ENCODE results near the gene DFFB. TPM values are rescaled to one million over a fixed set of nuclear protein-coding genes. Genes with fewer than 3 reads are reported as not detected.

DFFB gene
- total and polyA plus RNA-seq, 10 donors = 6.3 to 13.8 (median 10.3) TPM

DNA sequence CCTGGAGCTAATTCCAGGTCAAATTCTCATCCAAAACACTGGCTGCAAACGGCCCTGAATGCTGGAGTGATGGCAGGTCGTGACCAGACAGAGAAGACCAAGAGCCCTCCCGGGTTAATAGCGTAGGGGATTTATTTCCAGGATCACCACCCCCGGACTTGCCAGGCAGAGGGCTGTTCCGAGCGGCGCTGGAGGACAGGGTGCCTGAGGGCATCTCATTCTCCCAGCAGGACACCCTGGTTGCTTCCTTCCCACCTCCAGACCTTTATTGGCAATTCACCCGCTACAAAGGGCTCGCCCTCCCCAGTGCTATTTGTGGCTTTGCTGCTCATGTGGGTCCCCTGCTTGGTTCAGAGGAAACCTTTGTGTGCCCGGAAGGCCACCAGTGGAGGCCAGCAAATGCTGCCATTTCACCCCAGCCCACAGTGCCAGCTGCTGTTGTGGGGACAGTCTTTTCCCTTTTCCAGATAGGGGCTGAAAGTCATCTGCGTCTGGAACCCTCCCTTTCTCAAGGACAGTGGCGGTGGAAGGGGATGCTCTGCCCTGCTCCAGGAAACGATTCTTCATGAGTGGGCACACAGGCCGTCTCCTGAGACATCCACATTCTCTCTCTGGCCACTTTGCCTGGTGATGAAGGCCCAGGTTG, 61.8 kb downstream of the DFFB start:
- H3K4me3 ChIP-seq = no peak overlapping the region
- no peaks in the 10 kb centered on the region for H3K9me3 ChIP-seq
- H3K36me3 ChIP-seq = no peaks in the 10 kb centered on the region
- peaks cover 0 to 23% (median 0%) of the 10 kb centered on the region in 7 donors for H3K27me3 ChIP-seq (replicated peaks in 1 of 7)
- no peaks in the 10 kb centered on the region for H3K4me1 ChIP-seq
- DNase-seq = peak; percentile 54
- no peak for TF ChIP-seq POLR2AphosphoS5 (IDR thresholded peaks at IDR 0.05)
- TF ChIP-seq POLR2A (IDR thresholded peaks at IDR 0.05) = no peak
- TF ChIP-seq, protein P1, sequence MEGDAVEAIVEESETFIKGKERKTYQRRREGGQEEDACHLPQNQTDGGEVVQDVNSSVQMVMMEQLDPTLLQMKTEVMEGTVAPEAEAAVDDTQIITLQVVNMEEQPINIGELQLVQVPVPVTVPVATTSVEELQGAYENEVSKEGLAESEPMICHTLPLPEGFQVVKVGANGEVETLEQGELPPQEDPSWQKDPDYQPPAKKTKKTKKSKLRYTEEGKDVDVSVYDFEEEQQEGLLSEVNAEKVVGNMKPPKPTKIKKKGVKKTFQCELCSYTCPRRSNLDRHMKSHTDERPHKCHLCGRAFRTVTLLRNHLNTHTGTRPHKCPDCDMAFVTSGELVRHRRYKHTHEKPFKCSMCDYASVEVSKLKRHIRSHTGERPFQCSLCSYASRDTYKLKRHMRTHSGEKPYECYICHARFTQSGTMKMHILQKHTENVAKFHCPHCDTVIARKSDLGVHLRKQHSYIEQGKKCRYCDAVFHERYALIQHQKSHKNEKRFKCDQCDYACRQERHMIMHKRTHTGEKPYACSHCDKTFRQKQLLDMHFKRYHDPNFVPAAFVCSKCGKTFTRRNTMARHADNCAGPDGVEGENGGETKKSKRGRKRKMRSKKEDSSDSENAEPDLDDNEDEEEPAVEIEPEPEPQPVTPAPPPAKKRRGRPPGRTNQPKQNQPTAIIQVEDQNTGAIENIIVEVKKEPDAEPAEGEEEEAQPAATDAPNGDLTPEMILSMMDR (IDR thresholded peaks at IDR 0.05 in 8 of 11, conservative IDR thresholded peaks at IDR 0.05 in 3 of 11) = no peak
- WGBS, 5 donors = 72 to 84% (median 80%) methylated on average over 13 to 15 of the region's 15 CpGs
- intact Hi-C loops (cut with DNase I; ENCODE audit: low total_unique reads) = no loop called here
- H3K27ac ChIP-seq = no peak overlapping the region

DNA sequence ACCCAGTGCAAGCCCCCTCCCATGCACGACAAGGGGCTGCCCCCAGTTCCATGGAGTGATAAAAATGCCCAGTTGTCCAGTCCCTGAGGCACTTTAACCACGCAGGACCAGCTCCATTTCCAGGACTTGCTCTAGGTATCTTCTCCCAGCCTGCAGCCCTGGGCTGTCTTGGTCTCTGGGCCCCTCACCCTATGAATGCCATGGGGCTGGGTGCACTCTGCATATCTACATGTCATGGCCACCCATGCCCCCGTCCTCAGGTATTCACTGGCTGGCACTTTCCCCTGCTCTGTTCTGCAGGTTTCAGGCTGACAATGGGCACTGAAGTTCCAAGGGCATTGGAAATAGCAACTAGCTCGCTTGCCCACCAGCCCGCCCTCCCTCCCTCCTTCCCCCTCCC, 62.4 kb downstream of the DFFB start:
- Histone ChIP-seq H3K4me1 (no peaks in the 10 kb centered on the region), H3K9me3 (no peaks in the 10 kb centered on the region), H3K36me3 (no peaks in the 10 kb centered on the region), H3K27ac (no peak overlapping the region), H3K27me3 (replicated peaks in 1 of 7) (peaks cover 0 to 29% (median 0%) of the 10 kb centered on the region in 7 donors), H3K4me3 (no peak overlapping the region)
- peak; percentile 43 for DNase-seq
- intact Hi-C loops (cut with DNase I; ENCODE audit: low total_unique reads) = no loop called here
- TF ChIP-seq POLR2AphosphoS5 (IDR thresholded peaks at IDR 0.05) (no peak), POLR2A (IDR thresholded peaks at IDR 0.05) (no peak)
- TF ChIP-seq, protein P1 (IDR thresholded peaks at IDR 0.05 in 8 of 11, conservative IDR thresholded peaks at IDR 0.05 in 3 of 11) = no peak
- 69 to 80% (median 74%) methylated on average over 4 to 5 of the region's 5 CpGs for WGBS, 5 donors

DNA sequence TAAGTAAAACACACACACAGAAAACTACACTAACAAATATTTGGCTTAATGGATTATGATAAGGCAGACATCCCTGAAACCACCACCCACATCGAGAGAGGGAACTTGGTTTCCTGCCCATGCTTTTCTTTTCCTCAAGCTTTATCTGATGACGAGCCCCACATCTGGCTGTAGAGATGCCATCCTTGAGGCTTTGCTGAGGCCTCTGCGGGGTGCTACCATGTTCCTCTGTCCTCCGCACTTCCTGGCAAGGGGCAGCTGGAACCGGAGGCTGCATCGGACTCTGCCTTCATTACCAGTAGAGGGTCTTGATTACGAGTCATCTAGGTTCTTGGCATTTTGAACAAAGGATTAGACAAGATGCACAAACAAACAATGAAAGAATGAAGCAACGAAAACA, 64.5 kb downstream of the DFFB start:
- no peaks in the 10 kb centered on the region for H3K9me3 ChIP-seq
- peaks cover 0 to 48% (median 0%) of the 10 kb centered on the region in 7 donors for H3K27me3 ChIP-seq (replicated peaks in 1 of 7)
- no peak overlapping the region for H3K27ac ChIP-seq
- H3K4me3 ChIP-seq = no peak overlapping the region
- 58 to 76% (median 69%) methylated on average over 8 of the region's 8 CpGs for WGBS, 5 donors
- no peak for TF ChIP-seq POLR2AphosphoS5 (IDR thresholded peaks at IDR 0.05)
- TF ChIP-seq, protein P1 (IDR thresholded peaks at IDR 0.05 in 8 of 11, conservative IDR thresholded peaks at IDR 0.05 in 3 of 11) = no peak
- TF ChIP-seq POLR2A (IDR thresholded peaks at IDR 0.05) = no peak
- intact Hi-C loops (cut with DNase I; ENCODE audit: low total_unique reads) = no loop called here
- H3K4me1 ChIP-seq = no peaks in the 10 kb centered on the region
- DNase-seq = peak; percentile 15
- no peaks in the 10 kb centered on the region for H3K36me3 ChIP-seq

DNA sequence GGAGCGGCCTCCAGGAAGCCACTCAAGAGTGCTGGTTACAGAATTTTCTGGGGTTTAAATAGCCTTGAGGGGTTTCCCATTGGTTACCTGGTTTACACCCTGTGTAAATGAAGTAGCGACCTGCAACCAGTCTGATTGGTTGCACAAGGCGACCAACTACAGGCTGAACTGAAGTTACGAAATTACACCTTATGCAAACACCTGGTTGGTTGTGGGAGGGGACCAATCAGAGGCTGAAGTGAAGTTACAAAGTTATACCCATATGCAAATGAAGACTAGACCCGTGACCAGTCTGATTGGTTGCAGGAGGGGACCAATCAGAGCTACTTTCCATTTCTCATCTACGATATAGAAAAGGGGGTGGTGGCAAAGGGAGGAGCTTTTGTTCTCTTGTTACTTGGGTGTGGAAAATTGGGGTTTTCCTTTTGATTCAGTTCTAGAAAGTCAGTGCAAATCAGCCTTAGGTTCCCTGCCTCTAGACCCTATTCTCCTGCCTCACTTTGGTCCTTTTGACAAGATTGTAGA, 65.0 kb downstream of the DFFB start:
- no peaks in the 10 kb centered on the region for H3K9me3 ChIP-seq
- TF ChIP-seq, protein P1 (IDR thresholded peaks at IDR 0.05 in 8 of 11, conservative IDR thresholded peaks at IDR 0.05 in 3 of 11) = no peak
- no peak for TF ChIP-seq POLR2AphosphoS5 (IDR thresholded peaks at IDR 0.05)
- TF ChIP-seq POLR2A (IDR thresholded peaks at IDR 0.05) = no peak
- peaks cover 0 to 48% (median 0%) of the 10 kb centered on the region in 7 donors for H3K27me3 ChIP-seq (replicated peaks in 1 of 7)
- H3K4me3 ChIP-seq = no peak overlapping the region
- H3K27ac ChIP-seq = no peak overlapping the region
- intact Hi-C loops (cut with DNase I; ENCODE audit: low total_unique reads) = no loop called here
- WGBS, 5 donors = 63 to 80% (median 74%) methylated on average over 6 of the region's 6 CpGs
- DNase-seq = no peak
- H3K4me1 ChIP-seq = no peaks in the 10 kb centered on the region
- H3K36me3 ChIP-seq = no peaks in the 10 kb centered on the region
